SJSA1 (cell line): ENCODE measurements around the gene SCAMP3. TPM values are rescaled to one million over a fixed set of nuclear protein-coding genes. Genes with fewer than 3 reads are reported as not detected.
A peak's percentile ranks its signal among the peaks of the same experiment; 100 is the strongest.
"Not testable (repeated sequence)": the region's sequence is repeated elsewhere in the genome, so short reads cannot be mapped to it uniquely, and the experiment has no call there.

Experiments used
- DNase-seq, 2 experiments: peaks; one replicate each; pipeline ENCODE4 v3.0.0-alpha.2; 2015 to 2020; ENCODE audit warnings: low spot score in 2 of 2, low read depth in 1 of 2
- H3K27ac ChIP-seq: fragments of 250-450 bp; sonication (Bioruptor Pico); 2 replicates; pipeline ENCODE4 v1.5.1; 2020; ENCODE audit warnings: mild to moderate bottlenecking, moderate library complexity
- H3K27me3 ChIP-seq: fragments of 250-450 bp; sonication (Bioruptor Pico); replicated peaks from 2 replicates; pipeline ENCODE4 v1.5.1; 2020; ENCODE audit warnings: mild to moderate bottlenecking, moderate library complexity
- H3K36me3 ChIP-seq: fragments of 250-450 bp; sonication (Bioruptor Pico); 2 replicates; pipeline ENCODE4 v1.5.1; 2020; ENCODE audit warnings: mild to moderate bottlenecking
- H3K4me1 ChIP-seq: fragments of 250-450 bp; sonication (Bioruptor Pico); replicated peaks from 2 replicates; pipeline ENCODE4 v1.6.1; 2021; ENCODE audit warnings: mild to moderate bottlenecking
- H3K4me3 ChIP-seq: fragments of 250-450 bp; sonication (Bioruptor Pico); 2 replicates; pipeline ENCODE4 v1.5.1; 2020; ENCODE audit warnings: mild to moderate bottlenecking
- H3K9me3 ChIP-seq: fragments of 250-450 bp; sonication (Bioruptor Pico); replicated peaks from 2 replicates; pipeline ENCODE4 v1.5.1; 2020; ENCODE audit warnings: mild to moderate bottlenecking
- total RNA-seq: library from RNA; depleted of rRNA; stranded (reverse); fragments of >200 nt; shearing (Covaris generic); gene quantifications from 2 replicates; pipeline ENCODE4 v1.2.3, GENCODE V29; 2014

SCAMP3 gene
- total RNA-seq, 1 experiment from 2014 or later = 55.9 TPM

GRCh38 chr1:155295183-155295941 is 33.2 kb upstream of the SCAMP3 start:
- peaks cover 20% of the 10 kb centered on the region; the same call in 1 of the 2 replicates for H3K27me3 ChIP-seq
- H3K36me3 ChIP-seq = no peaks in the 10 kb centered on the region
- no peaks in the 10 kb centered on the region for H3K4me1 ChIP-seq
- no peak for DNase-seq
- H3K4me3 ChIP-seq = no peak overlapping the region
- H3K27ac ChIP-seq = no peak overlapping the region
- no peaks in the 10 kb centered on the region for H3K9me3 ChIP-seq

GRCh38 chr1:155294520-155295182 is 32.5 kb upstream of the SCAMP3 start:
- H3K27me3 ChIP-seq = peaks cover 20% of the 10 kb centered on the region; the same call in 1 of the 2 replicates
- no peak for DNase-seq
- no peaks in the 10 kb centered on the region for H3K36me3 ChIP-seq
- no peak overlapping the region for H3K27ac ChIP-seq
- H3K4me1 ChIP-seq = no peaks in the 10 kb centered on the region
- no peaks in the 10 kb centered on the region for H3K9me3 ChIP-seq
- no peak overlapping the region for H3K4me3 ChIP-seq

GRCh38 chr1:155293086-155293749 is 31.1 kb upstream of the SCAMP3 start:
- no peak for DNase-seq
- no peaks in the 10 kb centered on the region for H3K36me3 ChIP-seq
- H3K27ac ChIP-seq = no peak overlapping the region
- no peaks in the 10 kb centered on the region for H3K9me3 ChIP-seq
- H3K4me1 ChIP-seq = no peaks in the 10 kb centered on the region
- H3K4me3 ChIP-seq = no peak overlapping the region
- H3K27me3 ChIP-seq = peaks cover 20% of the 10 kb centered on the region; the same call in 1 of the 2 replicates

- H3K27ac ChIP-seq, DNase-seq, H3K36me3 ChIP-seq, H3K4me1 ChIP-seq, H3K9me3 ChIP-seq, H3K4me3 ChIP-seq: not testable (repeated sequence)
- peaks cover 20% of the 10 kb centered on the region; the same call in 1 of the 2 replicates for H3K27me3 ChIP-seq
Observed at GRCh38 chr1:155291006-155291405, 28.8 kb upstream of the SCAMP3 start.

- H3K36me3 ChIP-seq = no peaks in the 10 kb centered on the region
- no peaks in the 10 kb centered on the region for H3K4me1 ChIP-seq
- DNase-seq = no peak
- H3K9me3 ChIP-seq = no peaks in the 10 kb centered on the region
- H3K27me3 ChIP-seq = peaks cover 4% of the 10 kb centered on the region; the same call in 1 of the 2 replicates
- no peak overlapping the region for H3K4me3 ChIP-seq
- no peak overlapping the region for H3K27ac ChIP-seq
Observed at GRCh38 chr1:155287987-155288543, 25.9 kb upstream of the SCAMP3 start.

GRCh38 chr1:155286544-155286943 is 24.4 kb upstream of the SCAMP3 start:
- no peak overlapping the region for H3K4me3 ChIP-seq
- no peaks in the 10 kb centered on the region for H3K36me3 ChIP-seq
- no peaks in the 10 kb centered on the region for H3K9me3 ChIP-seq
- no peak for DNase-seq
- no peak overlapping the region for H3K27ac ChIP-seq
- no peaks in the 10 kb centered on the region for H3K4me1 ChIP-seq
- no peaks in the 10 kb centered on the region for H3K27me3 ChIP-seq

GRCh38 chr1:155285631-155286044 is 23.5 kb upstream of the SCAMP3 start:
- no peaks in the 10 kb centered on the region for H3K36me3 ChIP-seq
- no peak for DNase-seq
- no peaks in the 10 kb centered on the region for H3K9me3 ChIP-seq
- H3K27me3 ChIP-seq = no peaks in the 10 kb centered on the region
- H3K4me3 ChIP-seq = no peak overlapping the region
- no peaks in the 10 kb centered on the region for H3K4me1 ChIP-seq
- no peak overlapping the region for H3K27ac ChIP-seq

GRCh38 chr1:155285063-155285462 is 22.9 kb upstream of the SCAMP3 start:
- H3K27me3 ChIP-seq = no peaks in the 10 kb centered on the region
- H3K4me1 ChIP-seq = no peaks in the 10 kb centered on the region
- H3K4me3 ChIP-seq = no peak overlapping the region
- H3K9me3 ChIP-seq = no peaks in the 10 kb centered on the region
- DNase-seq = no peak
- H3K27ac ChIP-seq = no peak overlapping the region
- H3K36me3 ChIP-seq = no peaks in the 10 kb centered on the region

GRCh38 chr1:155284476-155284875 is 22.3 kb upstream of the SCAMP3 start:
- Histone ChIP-seq H3K4me1 (peaks cover under 1% of the 10 kb centered on the region; the same call in 1 of the 2 replicates), H3K27me3 (no peaks in the 10 kb centered on the region), H3K4me3 (no peak overlapping the region), H3K9me3 (no peaks in the 10 kb centered on the region), H3K36me3 (no peaks in the 10 kb centered on the region), H3K27ac (no peak overlapping the region)
- DNase-seq = no peak

GRCh38 chr1:155282488-155283091 is 20.4 kb upstream of the SCAMP3 start:
- Histone ChIP-seq H3K4me1 (peaks cover 17% of the 10 kb centered on the region), H3K36me3 (no peaks in the 10 kb centered on the region), H3K4me3 (no peak overlapping the region), H3K9me3 (no peaks in the 10 kb centered on the region), H3K27me3 (no peaks in the 10 kb centered on the region), H3K27ac (no peak overlapping the region)
- no peak for DNase-seq

GRCh38 chr1:155279268-155279667 is 17.1 kb upstream of the SCAMP3 start:
- Histone ChIP-seq H3K4me3 (no peak overlapping the region), H3K36me3 (no peaks in the 10 kb centered on the region), H3K27me3 (no peaks in the 10 kb centered on the region), H3K4me1 (peaks cover 25% of the 10 kb centered on the region), H3K9me3 (no peaks in the 10 kb centered on the region), H3K27ac (no peak overlapping the region)
- no peak for DNase-seq

- Histone ChIP-seq H3K4me1 (peaks cover 28% of the 10 kb centered on the region), H3K4me3 (no peak overlapping the region)
- DNase-seq = no peak
Observed at GRCh38 chr1:155278689-155279160, 16.6 kb upstream of the SCAMP3 start.

GRCh38 chr1:155277902-155278688 is 15.9 kb upstream of the SCAMP3 start:
- Histone ChIP-seq H3K4me3 (peak overlapping the region; percentile 60), H3K27ac (no peak overlapping the region), H3K36me3 (peaks cover under 1% of the 10 kb centered on the region; the same call in 1 of the 2 replicates), H3K4me1 (peaks cover 31% of the 10 kb centered on the region), H3K9me3 (no peaks in the 10 kb centered on the region), H3K27me3 (no peaks in the 10 kb centered on the region)
- DNase-seq = peak in 1 of 2 experiments; percentile 25

More at GRCh38 chr1:155278689-155279160, 16.6 kb upstream of the SCAMP3 start:
- H3K36me3 ChIP-seq = no peaks in the 10 kb centered on the region
- H3K27ac ChIP-seq = no peak overlapping the region
- H3K9me3 ChIP-seq = no peaks in the 10 kb centered on the region
- H3K27me3 ChIP-seq = no peaks in the 10 kb centered on the region
